ENCODE results near the gene ATP1A2. TPM values are rescaled to one million over a fixed set of nuclear protein-coding genes. Genes with fewer than 3 reads are reported as not detected.

Gene ATP1A2
- total and polyA plus RNA-seq, 2 of the 8 experiments (the other 6 are each of a cell fraction or from before 2014, with no cell fraction given), result 39.7 to 40.8 TPM

DNA sequence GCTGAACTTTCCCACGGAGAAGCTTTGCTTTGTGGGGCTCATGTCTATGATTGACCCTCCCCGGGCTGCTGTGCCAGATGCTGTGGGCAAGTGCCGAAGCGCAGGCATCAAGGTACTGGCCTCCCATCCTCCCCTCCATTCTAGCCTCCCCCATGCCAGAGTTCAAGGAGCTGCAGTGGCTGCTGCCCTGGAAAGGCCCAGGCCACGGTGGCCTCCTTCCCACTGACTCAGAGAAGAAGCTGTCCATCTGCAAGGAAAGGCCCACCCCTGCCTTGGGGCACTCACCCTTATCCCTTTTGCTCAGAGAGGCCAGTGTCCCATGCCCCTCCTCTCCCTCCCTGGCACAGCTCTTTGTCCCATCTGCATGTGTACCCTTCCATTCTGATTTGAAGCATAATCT lies 14.9 kb downstream of the ATP1A2 start:
- DNase-seq (ENCODE audit: low read depth in 1 of 2, low spot score in 2 of 2) (no peak), FAIRE-seq (no peak)
- Histone ChIP-seq H4K5ac (ENCODE audit: insufficient read length, low read depth, low read length) (no peak overlapping the region), H3K4ac (replicated peaks; ENCODE audit: insufficient read length, low read depth, low read length) (no peak overlapping the region), H3K79me2 (ENCODE audit: control insufficient read depth in 1 of 2, insufficient read depth in 2 of 2, low read length in 2 of 2) (no peaks in the 10 kb centered on the region), H2AK5ac (ENCODE audit: low read depth, low read length) (no peak overlapping the region), H3K14ac (ENCODE audit: insufficient read length) (no peak overlapping the region), H3K36me3 (ENCODE audit: control insufficient read depth in 2 of 4, insufficient read depth in 4 of 4, low read length in 3 of 4) (peaks cover 12 to 56% (median 49%) of the 10 kb centered on the region in 4 experiments; a peak in 7 of 8 replicates), H3K23ac (ENCODE audit: insufficient read length) (no peak overlapping the region), H3K4me2 (ENCODE audit: insufficient read depth in 1 of 2, low read depth in 2 of 2, low read length in 2 of 2) (no peak overlapping the region), H4K20me1 (replicated peaks in 1 of 2; ENCODE audit: control insufficient read depth in 1 of 2, insufficient read depth in 2 of 2, low read length in 2 of 2) (no peaks in the 10 kb centered on the region), H4K8ac (ENCODE audit: extremely low read depth, insufficient read depth, low read length) (no peak overlapping the region), H3K79me1 (ENCODE audit: low read depth, low read length) (no peaks in the 10 kb centered on the region; the same call in 1 of the 2 replicates), H3K9ac (replicated peaks in 1 of 4; ENCODE audit: extremely low read depth in 1 of 4, low read depth in 3 of 4, low read length in 3 of 4) (no peak overlapping the region), H3K27ac (ENCODE audit: low read depth, low read length) (no peak overlapping the region), H4K91ac (replicated peaks; ENCODE audit: insufficient read length, low read length) (no peak overlapping the region), H2AFZ (ENCODE audit: low read length) (no peak overlapping the region), H2BK120ac (replicated peaks; ENCODE audit: low read depth, low read length) (no peak overlapping the region), H2BK15ac (ENCODE audit: low read length) (no peak overlapping the region), H3K9me3 (ENCODE audit: insufficient read depth in 2 of 2, low read depth in 1 of 2, low read length in 1 of 2) (no peaks in the 10 kb centered on the region), H3K4me1 (replicated peaks in 1 of 4; ENCODE audit: control insufficient read depth in 3 of 4, insufficient read depth in 4 of 4, low read length in 3 of 4) (no peaks in the 10 kb centered on the region), H3K18ac (ENCODE audit: extremely low read depth, low read length) (no peak overlapping the region), H3K4me3 (ENCODE audit: extremely low read depth in 1 of 4, insufficient read depth in 2 of 4, low read depth in 3 of 4, low read length in 4 of 4) (no peak overlapping the region), H3K23me2 (ENCODE audit: low read depth, low read length) (peaks cover 5% of the 10 kb centered on the region; the same call in 1 of the 2 replicates), H2BK20ac (ENCODE audit: low read length) (no peak overlapping the region), H2BK12ac (ENCODE audit: low read depth, low read length) (no peak overlapping the region), H3K56ac (replicated peaks; ENCODE audit: insufficient read length, low read depth, low read length) (no peak overlapping the region), H2BK5ac (ENCODE audit: low read depth, low read length) (no peak overlapping the region), H3K27me3 (replicated peaks in 1 of 4; ENCODE audit: control insufficient read depth in 3 of 4, extremely low read depth in 1 of 4, insufficient read depth in 3 of 4, low read length in 3 of 4) (no peaks in the 10 kb centered on the region)
- ChIA-PET POLR2A (ENCODE audit: partially characterized antibody) (interaction anchor here (1.1 to 8.1 kb wide), 3 partner anchors 10 to 218 kb away, joined by 4 to 56 read pairs (median 8); partner anchors contain the start of gene ATP1A2), CTCF (ENCODE audit: partially characterized antibody) (interaction anchor here (0.8 to 13.8 kb wide), 9 partner anchors 9 to 122 kb away, joined by 3 to 141 read pairs (median 3); partner anchors contain the start of gene ATP1A2)
- 91% methylated on average over 5 of the region's 5 CpGs; no CpG with 5 or more reads in 1 of the 2 experiments for WGBS, 2 experiments (ENCODE audit: extremely low coverage in 1 of 2, insufficient coverage in 1 of 2, insufficient read length in 1 of 2, insufficient replicate concordance in 2 of 2, low coverage in 1 of 2, low lambda C conversion rate in 2 of 2, missing lambda C conversion rate in 1 of 2)
- TF ChIP-seq, protein P1, sequence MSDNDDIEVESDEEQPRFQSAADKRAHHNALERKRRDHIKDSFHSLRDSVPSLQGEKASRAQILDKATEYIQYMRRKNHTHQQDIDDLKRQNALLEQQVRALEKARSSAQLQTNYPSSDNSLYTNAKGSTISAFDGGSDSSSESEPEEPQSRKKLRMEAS (IDR thresholded peaks at IDR 0.05), result no peak
- TF ChIP-seq, protein P2, sequence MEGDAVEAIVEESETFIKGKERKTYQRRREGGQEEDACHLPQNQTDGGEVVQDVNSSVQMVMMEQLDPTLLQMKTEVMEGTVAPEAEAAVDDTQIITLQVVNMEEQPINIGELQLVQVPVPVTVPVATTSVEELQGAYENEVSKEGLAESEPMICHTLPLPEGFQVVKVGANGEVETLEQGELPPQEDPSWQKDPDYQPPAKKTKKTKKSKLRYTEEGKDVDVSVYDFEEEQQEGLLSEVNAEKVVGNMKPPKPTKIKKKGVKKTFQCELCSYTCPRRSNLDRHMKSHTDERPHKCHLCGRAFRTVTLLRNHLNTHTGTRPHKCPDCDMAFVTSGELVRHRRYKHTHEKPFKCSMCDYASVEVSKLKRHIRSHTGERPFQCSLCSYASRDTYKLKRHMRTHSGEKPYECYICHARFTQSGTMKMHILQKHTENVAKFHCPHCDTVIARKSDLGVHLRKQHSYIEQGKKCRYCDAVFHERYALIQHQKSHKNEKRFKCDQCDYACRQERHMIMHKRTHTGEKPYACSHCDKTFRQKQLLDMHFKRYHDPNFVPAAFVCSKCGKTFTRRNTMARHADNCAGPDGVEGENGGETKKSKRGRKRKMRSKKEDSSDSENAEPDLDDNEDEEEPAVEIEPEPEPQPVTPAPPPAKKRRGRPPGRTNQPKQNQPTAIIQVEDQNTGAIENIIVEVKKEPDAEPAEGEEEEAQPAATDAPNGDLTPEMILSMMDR (IDR thresholded peaks at IDR 0.05; ENCODE audit: control extremely low read depth in 1 of 3, insufficient read depth in 1 of 3, low read depth in 1 of 3, low read length in 3 of 3), result no peak
- TF ChIP-seq HDAC2 (IDR thresholded peaks at IDR 0.05; ENCODE audit: borderline replicate concordance in 1 of 2, low read depth in 2 of 2, low read length in 2 of 2) (no peak), EZH2 (IDR thresholded peaks at IDR 0.05; ENCODE audit: low read depth, low read length, severe bottlenecking) (no peak), SP2 (IDR thresholded peaks at IDR 0.05; ENCODE audit: low read length) (no peak), TEAD4 (IDR thresholded peaks at IDR 0.05; ENCODE audit: low read depth, low read length) (no peak), RXRA (IDR thresholded peaks at IDR 0.05; ENCODE audit: insufficient read depth, low read depth, low read length) (no peak), JUND (IDR thresholded peaks at IDR 0.05; ENCODE audit: low read length) (no peak)
- TF ChIP-seq, protein P3, sequence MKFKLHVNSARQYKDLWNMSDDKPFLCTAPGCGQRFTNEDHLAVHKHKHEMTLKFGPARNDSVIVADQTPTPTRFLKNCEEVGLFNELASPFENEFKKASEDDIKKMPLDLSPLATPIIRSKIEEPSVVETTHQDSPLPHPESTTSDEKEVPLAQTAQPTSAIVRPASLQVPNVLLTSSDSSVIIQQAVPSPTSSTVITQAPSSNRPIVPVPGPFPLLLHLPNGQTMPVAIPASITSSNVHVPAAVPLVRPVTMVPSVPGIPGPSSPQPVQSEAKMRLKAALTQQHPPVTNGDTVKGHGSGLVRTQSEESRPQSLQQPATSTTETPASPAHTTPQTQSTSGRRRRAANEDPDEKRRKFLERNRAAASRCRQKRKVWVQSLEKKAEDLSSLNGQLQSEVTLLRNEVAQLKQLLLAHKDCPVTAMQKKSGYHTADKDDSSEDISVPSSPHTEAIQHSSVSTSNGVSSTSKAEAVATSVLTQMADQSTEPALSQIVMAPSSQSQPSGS (IDR thresholded peaks at IDR 0.05; ENCODE audit: low read length), result no peak
